ENCODE data around the gene USP10.

DNA sequence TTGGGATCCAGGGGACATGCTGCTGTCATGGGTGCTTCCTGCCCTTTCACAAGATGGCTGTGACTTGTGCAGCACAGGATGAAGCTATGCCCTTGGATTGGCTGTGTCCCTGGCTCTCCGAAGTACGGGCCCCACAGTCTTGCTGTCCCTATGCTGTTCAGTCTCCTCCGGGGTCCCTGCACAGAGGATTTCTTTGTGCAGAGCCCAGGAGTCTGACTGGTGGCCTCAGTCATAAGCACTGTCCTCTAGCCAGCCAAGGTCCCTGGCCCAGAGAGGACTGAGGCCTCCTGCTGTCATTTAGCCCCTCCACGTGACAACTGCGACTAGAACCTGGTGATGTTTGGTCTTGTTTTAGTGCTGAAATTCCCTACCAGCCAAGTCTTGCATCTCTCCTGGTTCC, 77.6 kb downstream of the USP10 start:
- TF ChIP-seq, protein P1, sequence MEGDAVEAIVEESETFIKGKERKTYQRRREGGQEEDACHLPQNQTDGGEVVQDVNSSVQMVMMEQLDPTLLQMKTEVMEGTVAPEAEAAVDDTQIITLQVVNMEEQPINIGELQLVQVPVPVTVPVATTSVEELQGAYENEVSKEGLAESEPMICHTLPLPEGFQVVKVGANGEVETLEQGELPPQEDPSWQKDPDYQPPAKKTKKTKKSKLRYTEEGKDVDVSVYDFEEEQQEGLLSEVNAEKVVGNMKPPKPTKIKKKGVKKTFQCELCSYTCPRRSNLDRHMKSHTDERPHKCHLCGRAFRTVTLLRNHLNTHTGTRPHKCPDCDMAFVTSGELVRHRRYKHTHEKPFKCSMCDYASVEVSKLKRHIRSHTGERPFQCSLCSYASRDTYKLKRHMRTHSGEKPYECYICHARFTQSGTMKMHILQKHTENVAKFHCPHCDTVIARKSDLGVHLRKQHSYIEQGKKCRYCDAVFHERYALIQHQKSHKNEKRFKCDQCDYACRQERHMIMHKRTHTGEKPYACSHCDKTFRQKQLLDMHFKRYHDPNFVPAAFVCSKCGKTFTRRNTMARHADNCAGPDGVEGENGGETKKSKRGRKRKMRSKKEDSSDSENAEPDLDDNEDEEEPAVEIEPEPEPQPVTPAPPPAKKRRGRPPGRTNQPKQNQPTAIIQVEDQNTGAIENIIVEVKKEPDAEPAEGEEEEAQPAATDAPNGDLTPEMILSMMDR (IDR thresholded peaks at IDR 0.05): no peak
- TF ChIP-seq POLR2A (IDR thresholded peaks at IDR 0.05): no peak
